Colon (tissue), 2 donors: Measurements from ENCODE around the gene PRELP.
"Not testable (repeated sequence)": the region's sequence is repeated elsewhere in the genome, so short reads cannot be mapped to it uniquely, and the experiment has no call there.

Source experiments
- FAIRE-seq: peaks from 2 replicates; lab custom pipeline; 2012; peaks lifted over from hg19 to GRCh38; lab: Jason Lieb, UNC
- donor health status: control.
- donor health status: control.

PRELP gene

DNA sequence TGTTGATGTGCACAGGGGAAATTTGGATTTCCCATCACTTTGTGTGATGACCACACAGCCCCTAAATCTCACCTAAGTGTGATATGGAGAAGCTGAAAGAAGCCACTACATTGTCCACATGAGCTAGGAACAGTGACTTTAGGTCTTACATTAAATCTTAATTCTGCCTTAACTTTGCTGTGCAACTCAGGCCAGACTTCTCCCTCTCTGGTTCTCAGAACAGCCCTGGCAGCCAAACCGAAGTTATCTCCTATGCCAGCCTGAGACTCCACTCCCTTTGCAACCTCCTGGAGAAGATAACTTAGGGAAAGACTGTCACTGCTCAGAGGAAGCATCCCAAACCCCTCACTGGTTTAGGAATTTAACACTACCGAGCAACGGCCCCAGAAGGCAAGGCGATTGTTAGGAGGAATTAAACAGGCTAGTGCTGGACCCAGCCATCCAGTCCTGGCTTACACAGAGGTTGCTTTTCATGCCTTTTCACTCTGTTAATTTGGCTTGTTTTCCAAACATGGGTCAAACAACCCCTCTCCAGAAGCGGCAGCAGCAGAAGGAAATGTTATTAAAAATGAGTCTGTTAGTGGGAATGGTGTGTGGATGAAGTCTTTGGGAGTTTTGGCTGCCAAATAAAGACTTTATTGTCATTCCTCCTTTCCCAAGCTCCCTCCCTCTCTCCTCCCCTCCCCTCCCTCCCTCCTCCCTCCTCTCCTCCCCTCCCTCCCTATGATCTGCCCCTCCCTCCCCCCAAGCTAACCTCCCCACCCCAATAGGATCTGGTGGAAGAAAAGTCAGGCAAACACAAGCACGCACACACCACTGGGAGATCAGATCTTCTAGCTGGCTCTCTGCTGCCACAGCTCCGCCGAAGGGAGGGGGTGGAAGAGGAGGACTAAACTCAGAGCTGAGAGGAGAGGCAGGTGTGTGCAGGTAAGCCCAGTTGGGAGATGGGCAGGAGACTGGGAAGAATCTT is at the start of gene PRELP:
TSS of gene PRELP (plus strand) at position 795 of the 970 bp plus-strand sequence. CDS start 7,379 bp downstream, outside the sequence.
- no peak for FAIRE-seq

- no peak for FAIRE-seq
Observed at GRCh38 chr1:203426366-203426765, 49.2 kb upstream of the PRELP start.

GRCh38 chr1:203426870-203427269 is 48.7 kb upstream of the PRELP start:
- FAIRE-seq: no peak

GRCh38 chr1:203427451-203427850 is 48.2 kb upstream of the PRELP start:
- FAIRE-seq: no peak

DNA sequence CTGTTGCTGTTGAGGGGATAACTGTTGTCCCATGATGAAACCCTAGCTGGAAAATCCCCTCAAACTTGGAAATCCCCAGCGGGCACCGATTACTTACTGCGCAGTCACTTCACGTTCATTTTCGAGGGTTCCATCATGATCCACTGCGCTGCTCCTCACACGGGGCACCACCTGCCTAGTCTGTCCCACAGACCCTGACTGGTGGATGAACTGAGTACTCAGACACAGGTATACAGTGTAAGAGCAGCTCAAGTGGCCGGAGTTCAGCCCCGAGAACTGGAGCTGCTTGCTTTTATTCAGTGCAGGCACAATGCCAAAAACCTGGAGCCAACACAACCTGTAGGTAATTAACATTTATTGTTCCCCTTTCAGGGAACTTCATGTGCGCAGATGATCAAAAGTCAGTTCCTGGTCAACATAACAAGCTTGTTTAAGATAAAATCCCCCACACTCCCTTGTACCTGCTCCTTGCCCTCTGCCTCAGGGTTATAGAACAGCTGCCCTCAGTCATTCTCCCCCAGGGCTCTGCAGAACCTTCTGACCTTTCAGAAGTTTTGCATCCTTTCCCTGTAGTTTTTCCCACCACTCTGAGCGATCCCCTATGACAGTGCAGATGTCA is 46.5 kb upstream of the PRELP start:
- FAIRE-seq: no peak

DNA sequence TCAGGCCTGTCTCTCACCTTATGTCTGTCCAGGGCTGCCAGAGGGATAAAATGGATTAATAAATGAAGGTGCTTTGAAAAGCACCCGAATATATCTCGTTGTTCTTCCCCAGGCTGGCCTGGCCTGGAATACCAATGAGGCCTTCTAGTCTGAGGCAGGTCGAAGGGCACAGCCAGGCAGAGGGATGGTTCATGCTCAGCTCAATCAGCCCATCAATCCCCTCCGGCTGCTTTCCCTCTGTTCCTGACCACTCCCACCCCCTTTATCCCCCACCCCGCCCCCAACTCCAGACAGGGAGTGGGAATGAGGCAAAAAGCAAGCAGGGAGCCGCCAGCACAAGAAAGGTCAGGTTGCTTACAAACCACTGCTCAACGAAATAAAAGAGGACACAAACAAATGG is 40.0 kb upstream of the PRELP start:
- no peak for FAIRE-seq

GRCh38 chr1:203437696-203438315 is 37.8 kb upstream of the PRELP start:
- no peak for FAIRE-seq

- no peak for FAIRE-seq
Observed at GRCh38 chr1:203439131-203439730, 36.4 kb upstream of the PRELP start.

DNA sequence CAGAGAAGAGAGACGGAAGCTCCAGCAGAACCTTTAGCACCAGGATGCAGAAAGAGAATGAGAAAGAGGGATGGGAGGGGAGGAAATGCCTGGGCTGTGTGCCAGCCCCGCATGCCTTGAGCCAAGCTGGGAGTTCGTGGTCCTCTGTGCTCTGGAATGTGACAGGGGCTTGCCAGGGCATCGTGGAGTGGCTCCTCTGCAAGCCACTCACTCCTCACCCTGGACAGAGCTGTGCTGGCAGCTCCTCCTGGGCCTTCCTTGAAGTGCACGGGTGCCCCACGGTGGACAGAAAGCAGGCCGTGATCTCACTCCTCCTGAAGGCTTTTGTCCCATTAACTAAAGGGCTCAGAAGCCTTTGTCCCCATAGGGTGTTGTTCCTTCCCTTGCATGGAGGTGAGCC is 34.8 kb upstream of the PRELP start:
- FAIRE-seq: no peak

DNA sequence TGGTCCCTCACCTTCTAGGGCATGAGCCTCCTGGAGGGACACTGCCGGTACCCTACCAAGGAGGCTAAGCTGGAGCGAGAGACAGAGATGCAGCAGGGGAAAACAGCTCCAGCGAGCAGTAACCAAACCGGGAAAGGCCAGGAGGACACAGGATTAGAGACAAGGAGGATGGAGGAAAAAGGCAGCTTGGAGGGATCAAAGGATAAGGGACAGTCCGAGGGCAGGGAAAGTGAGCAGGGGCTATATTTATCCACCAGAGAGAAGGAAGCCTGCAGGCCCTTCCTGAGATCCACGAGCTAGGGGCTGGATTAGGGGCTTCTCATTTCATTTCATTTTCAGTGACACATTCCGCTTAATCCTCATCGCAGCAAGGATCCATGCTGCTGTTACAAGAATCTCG is 33.8 kb upstream of the PRELP start:
- no peak for FAIRE-seq

- FAIRE-seq: no peak
Observed at GRCh38 chr1:203442821-203443220, 32.8 kb upstream of the PRELP start.

- FAIRE-seq: no peak
Observed at GRCh38 chr1:203443296-203443695, 32.3 kb upstream of the PRELP start.

DNA sequence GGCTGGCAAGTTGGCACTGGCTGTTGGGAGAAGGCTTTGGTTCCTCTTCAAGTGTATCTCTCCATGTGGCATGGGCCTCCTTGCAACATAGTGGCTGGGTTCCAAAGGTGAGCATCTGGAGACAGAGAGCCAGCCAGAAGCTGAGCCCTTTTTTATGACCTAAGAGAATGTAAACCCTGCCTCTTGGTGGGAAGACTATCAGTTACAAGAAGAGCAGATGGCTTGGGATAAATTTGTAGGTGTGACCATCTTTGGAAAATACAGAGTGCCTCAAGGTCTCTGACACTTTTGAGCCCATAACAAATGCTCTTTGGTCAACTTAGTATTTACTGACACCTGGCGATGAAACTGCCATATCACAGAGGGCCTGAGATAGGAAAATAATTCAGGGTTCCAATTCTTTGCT is 31.4 kb upstream of the PRELP start:
- no peak for FAIRE-seq

DNA sequence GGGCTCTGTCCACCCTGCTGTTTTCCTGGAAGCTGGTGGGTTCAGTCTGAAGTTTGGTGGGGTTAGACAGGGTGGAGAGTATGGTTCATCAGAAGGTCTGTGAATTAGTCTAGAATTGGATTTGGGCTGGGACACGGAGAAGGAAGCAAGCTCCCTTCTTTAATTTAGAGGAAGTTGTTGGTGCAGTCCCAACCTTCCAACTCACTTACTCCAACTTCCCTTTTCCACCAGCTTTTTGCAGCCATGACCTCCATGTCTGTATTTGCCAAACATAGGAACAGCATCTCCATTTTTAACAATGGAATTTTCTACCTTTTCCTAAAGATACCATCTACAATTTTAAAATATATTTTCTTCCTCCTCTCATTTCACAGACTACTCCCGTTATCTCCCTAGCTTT is 28.5 kb upstream of the PRELP start:
- FAIRE-seq: no peak

DNA sequence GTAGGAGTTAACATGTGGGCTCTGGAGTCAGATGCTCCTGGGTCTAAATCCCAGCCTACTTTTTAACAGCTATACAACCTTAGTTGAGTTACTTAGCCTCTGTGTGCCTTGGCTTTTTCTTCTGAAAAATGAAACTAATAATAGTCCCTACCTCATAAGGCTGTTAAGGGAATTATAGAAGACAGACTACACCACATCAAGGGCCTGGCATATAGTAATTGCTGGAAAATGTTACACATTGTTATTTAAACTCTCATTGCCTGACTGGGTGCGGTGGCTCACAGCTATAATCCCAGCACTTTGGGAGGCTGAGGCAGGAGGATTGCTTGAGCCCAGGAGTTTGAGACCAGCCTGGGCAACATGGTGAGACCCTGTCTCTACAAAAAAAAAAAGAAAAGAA is 28.0 kb upstream of the PRELP start:
- FAIRE-seq: not testable (repeated sequence)

- FAIRE-seq: no peak
Observed at GRCh38 chr1:203448521-203449061, 27.0 kb upstream of the PRELP start.

DNA sequence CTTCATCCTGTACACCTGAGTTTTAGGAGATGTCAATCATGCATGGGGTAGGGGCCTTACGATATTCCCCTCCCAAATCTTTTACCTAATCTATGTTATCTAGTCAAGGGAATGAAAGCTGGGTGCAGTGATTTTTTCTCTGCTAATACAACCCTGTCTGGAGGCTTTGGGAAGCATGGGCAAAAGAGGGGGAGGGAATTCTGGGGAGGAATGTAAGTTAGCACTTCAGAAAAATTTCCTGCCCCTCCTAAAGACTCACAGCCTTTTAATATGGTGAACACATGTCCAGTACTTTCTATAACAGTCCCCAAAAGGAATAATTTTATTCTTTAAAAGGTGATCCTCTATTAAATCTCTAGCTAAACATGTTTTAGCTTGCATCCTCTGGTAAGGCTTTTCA is 25.6 kb upstream of the PRELP start:
- no peak for FAIRE-seq

DNA sequence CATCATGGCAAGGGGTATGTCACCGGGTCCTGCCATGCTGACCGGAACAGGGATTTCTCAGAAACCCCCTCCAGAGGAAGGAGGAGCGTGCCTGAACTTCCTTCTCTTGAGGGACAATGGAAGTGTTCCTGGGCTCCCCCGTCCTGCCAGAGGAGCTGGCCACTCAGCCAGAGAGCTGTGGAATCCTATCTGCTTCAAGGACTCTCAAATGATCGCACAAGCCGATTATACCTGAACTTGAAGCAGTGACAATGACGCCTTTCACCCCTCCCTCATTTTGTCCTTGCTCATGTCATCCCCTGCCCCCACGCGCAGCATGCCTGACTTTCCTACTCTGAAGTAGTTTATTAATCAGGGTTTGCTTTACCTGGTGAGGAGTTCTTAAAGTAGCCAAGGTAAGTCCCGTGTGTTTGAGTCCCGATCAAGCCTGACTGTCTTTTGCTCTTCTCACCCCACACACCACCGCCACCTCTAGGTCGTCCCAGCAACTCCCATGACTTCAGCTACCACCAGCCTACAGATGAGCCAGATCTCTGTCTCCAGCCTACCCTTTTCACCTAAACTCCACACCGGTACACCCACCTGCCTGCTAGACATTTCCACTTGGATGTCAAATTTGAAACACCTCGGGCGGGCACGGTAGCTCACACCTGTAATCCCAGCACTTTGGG is 25.0 kb upstream of the PRELP start:
- FAIRE-seq: no peak

DNA sequence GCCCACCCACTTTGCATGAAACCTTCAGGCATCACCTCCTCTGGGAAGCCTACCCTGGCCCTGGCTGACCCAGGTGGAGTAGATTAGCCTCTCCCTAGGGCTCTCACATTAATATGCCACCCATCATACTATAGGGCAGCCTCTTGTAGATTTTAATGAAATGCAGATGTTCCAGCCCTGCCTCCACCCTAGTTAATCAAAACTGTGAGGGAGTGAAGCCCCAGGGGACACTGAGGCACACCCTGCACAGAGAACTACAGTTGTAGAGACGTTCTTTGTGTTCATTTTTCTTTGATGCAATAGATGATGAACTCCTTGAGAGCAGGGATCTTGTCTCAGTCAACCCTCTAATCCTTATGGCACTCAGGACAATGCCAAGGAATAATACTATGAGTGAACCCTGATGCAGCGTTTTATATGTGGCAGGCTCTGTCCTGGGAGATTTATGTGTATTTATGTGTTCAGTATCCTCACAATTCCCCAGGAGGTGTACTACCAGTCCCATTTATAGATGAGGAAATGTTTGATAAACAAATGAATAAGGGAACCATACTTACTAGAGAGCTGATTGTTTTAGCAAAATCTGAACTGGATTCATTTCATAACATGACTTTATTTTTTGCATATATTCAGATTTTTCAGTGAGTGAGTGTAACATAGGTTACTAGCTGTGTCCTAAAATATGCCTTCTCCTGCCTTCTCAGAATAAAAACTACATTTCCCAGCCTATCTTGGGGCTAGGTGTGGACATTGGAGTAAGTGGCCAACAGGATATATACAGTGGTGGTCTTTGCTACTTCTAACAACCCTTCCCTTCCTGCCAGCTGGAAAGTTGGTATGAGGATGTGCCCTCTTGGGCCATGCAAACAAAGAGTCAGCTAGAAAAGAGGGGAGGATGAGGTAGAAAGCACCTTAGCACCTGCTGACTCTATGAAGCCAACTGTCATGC is 23.5 kb upstream of the PRELP start:
- no peak for FAIRE-seq

- no peak for FAIRE-seq
Observed at GRCh38 chr1:203453016-203453415, 22.6 kb upstream of the PRELP start.

- FAIRE-seq: no peak
Observed at GRCh38 chr1:203453616-203454015, 22.0 kb upstream of the PRELP start.
